H1 (cell line): ENCODE measurements around the gene ZAR1L. TPM values are rescaled to one million over a fixed set of nuclear protein-coding genes. Genes with fewer than 3 reads are reported as not detected.

Source experiments
- CTCF ChIA-PET: fragments of 300-600 bp; sonication (Branson Sonifier 250); formaldehyde crosslinking; loops from one replicate; lab custom pipeline; 2021; ENCODE audit not compliant: partially characterized antibody; lab: Charles Lee
- POLR2A ChIA-PET: fragments of 300-600 bp; sonication (Branson Sonifier 250); formaldehyde crosslinking; loops from one replicate; lab custom pipeline; 2021; ENCODE audit warnings: inconsistent platforms; ENCODE audit not compliant: partially characterized antibody; lab: Charles Lee
- DNase-seq, 2 experiments: peaks; one replicate each; pipeline versions ENCODE4 v3.0.0 to v3.0.0-alpha.2; 2010 to 2022; ENCODE audit warnings: low spot score in 2 of 2, low read depth in 1 of 2, mixed read lengths in 1 of 2
- FAIRE-seq: peaks from 2 replicates; lab custom pipeline; 2011; peaks lifted over from hg19 to GRCh38; lab: Jason Lieb, UNC
- H2AFZ ChIP-seq: 2 replicates; pipeline ENCODE4 v1.8.1; 2012; ENCODE audit warnings: low read length, inconsistent platforms
- H2AK5ac ChIP-seq: 2 replicates; pipeline ENCODE4 v1.6.1; 2013; ENCODE audit warnings: low read depth, low read length
- H2BK120ac ChIP-seq: replicated peaks from 2 replicates; pipeline ENCODE3; 2013; ENCODE audit warnings: low read depth, low read length, inconsistent platforms
- H2BK12ac ChIP-seq: 2 replicates; pipeline ENCODE4 v1.6.1; 2013; ENCODE audit warnings: low read depth, low read length
- H2BK15ac ChIP-seq: 2 replicates; pipeline ENCODE4 v1.6.1; 2013; ENCODE audit warnings: low read length
- H2BK20ac ChIP-seq: 2 replicates; pipeline ENCODE4 v1.6.1; 2013; ENCODE audit warnings: low read length
- H2BK5ac ChIP-seq: 2 replicates; pipeline ENCODE4 v1.6.1; 2013; ENCODE audit warnings: low read depth, low read length
- H3K14ac ChIP-seq: 2 replicates; pipeline ENCODE4 v1.6.1; 2013; ENCODE audit warnings: inconsistent platforms; ENCODE audit not compliant: insufficient read length
- H3K18ac ChIP-seq: 2 replicates; pipeline ENCODE4 v1.6.1; 2013; ENCODE audit warnings: low read length; ENCODE audit errors: extremely low read depth
- H3K23ac ChIP-seq: 2 replicates; pipeline ENCODE4 v1.6.1; 2013; ENCODE audit warnings: inconsistent platforms; ENCODE audit not compliant: insufficient read length
- H3K23me2 ChIP-seq: 2 replicates; pipeline ENCODE4 v1.6.1; 2013; ENCODE audit warnings: low read depth, low read length
- H3K27ac ChIP-seq: 2 replicates; pipeline ENCODE4 v1.6.1; 2011; ENCODE audit warnings: low read depth, low read length, inconsistent platforms
- H3K27me3 ChIP-seq, 4 experiments: replicated peaks in 1 of 4; 1 replicate in 1 of 4; 2 replicates in 3 of 4; pipeline versions ENCODE4 v1.6.1 to v1.8.1; 2011 to 2013; ENCODE audit warnings: low read length in 3 of 4, mild to moderate bottlenecking in 3 of 4, inconsistent platforms in 2 of 4, mixed read lengths in 2 of 4, moderate library complexity in 1 of 4; ENCODE audit not compliant: control insufficient read depth in 3 of 4, insufficient read depth in 3 of 4; ENCODE audit errors: extremely low read depth in 1 of 4
- H3K36me3 ChIP-seq, 4 experiments: 2 replicates each; pipeline versions ENCODE4 v1.6.1 to v1.8.1; 2011 to 2013; ENCODE audit warnings: mild to moderate bottlenecking in 4 of 4, low read length in 3 of 4, moderate library complexity in 2 of 4, control low read depth in 1 of 4, inconsistent platforms in 1 of 4; ENCODE audit not compliant: insufficient read depth in 4 of 4, control insufficient read depth in 2 of 4
- H3K4ac ChIP-seq: replicated peaks from 2 replicates; pipeline ENCODE3; 2013; ENCODE audit warnings: low read length, low read depth, mixed read lengths, inconsistent platforms; ENCODE audit not compliant: insufficient read length
- H3K4me1 ChIP-seq, 4 experiments: replicated peaks in 1 of 4; 1 replicate in 1 of 4; 2 replicates in 3 of 4; pipeline versions ENCODE4 v1.6.1 to v1.8.1; 2011 to 2013; ENCODE audit warnings: low read length in 3 of 4, inconsistent platforms in 2 of 4, mixed read lengths in 1 of 4; ENCODE audit not compliant: insufficient read depth in 4 of 4, control insufficient read depth in 3 of 4
- H3K4me2 ChIP-seq, 2 experiments: 2 replicates each; pipeline versions ENCODE4 v1.6.1 to v1.8.1; 2011 to 2013; ENCODE audit warnings: low read depth in 2 of 2, low read length in 2 of 2, control low read depth in 1 of 2, inconsistent platforms in 1 of 2, mild to moderate bottlenecking in 1 of 2; ENCODE audit not compliant: insufficient read depth in 1 of 2
- H3K4me3 ChIP-seq, 4 experiments: fragments of 200-600, 300-600 bp in 1 of 4; sonication (generic), shearing (Covaris generic), sonication (Bioruptor Twin) in 1 of 4; 2 replicates each; pipeline versions ENCODE4 v1.5.1 to v1.8.1; 2011 to 2016; ENCODE audit warnings: low read length in 4 of 4, low read depth in 3 of 4, control low read depth in 2 of 4, inconsistent platforms in 2 of 4, mild to moderate bottlenecking in 2 of 4, mixed read lengths in 1 of 4, moderate library complexity in 1 of 4; ENCODE audit not compliant: insufficient read depth in 2 of 4; ENCODE audit errors: extremely low read depth in 1 of 4
- H3K56ac ChIP-seq: replicated peaks from 2 replicates; pipeline ENCODE3; 2013; ENCODE audit warnings: low read depth, mild to moderate bottlenecking, mixed read lengths, low read length, inconsistent platforms; ENCODE audit not compliant: insufficient read length
- H3K79me1 ChIP-seq: 2 replicates; pipeline ENCODE4 v1.6.1; 2013; ENCODE audit warnings: low read depth, low read length, control low read depth
- H3K79me2 ChIP-seq, 2 experiments: 2 replicates each; pipeline versions ENCODE4 v1.6.1 to v1.8.1; 2012 to 2013; ENCODE audit warnings: low read length in 2 of 2, mild to moderate bottlenecking in 2 of 2, inconsistent platforms in 1 of 2; ENCODE audit not compliant: insufficient read depth in 2 of 2, control insufficient read depth in 1 of 2
- H3K9ac ChIP-seq, 4 experiments: replicated peaks in 1 of 4; 1 replicate in 1 of 4; 2 replicates in 3 of 4; pipeline versions ENCODE4 v1.6.1 to v1.8.1; 2011 to 2013; ENCODE audit warnings: low read depth in 3 of 4, low read length in 3 of 4, control low read depth in 2 of 4, mild to moderate bottlenecking in 2 of 4, moderate library complexity in 2 of 4, inconsistent platforms in 1 of 4; ENCODE audit errors: extremely low read depth in 1 of 4
- H3K9me3 ChIP-seq, 2 experiments: 2 replicates each; pipeline versions ENCODE4 v1.6.1 to v1.8.1; 2012 to 2013; ENCODE audit warnings: mild to moderate bottlenecking in 2 of 2, moderate library complexity in 2 of 2, control low read depth in 1 of 2, inconsistent platforms in 1 of 2, low read depth in 1 of 2, low read length in 1 of 2, mixed read lengths in 1 of 2; ENCODE audit not compliant: insufficient read depth in 2 of 2
- H4K20me1 ChIP-seq, 2 experiments: replicated peaks in 1 of 2; 2 replicates each; pipeline versions ENCODE3 to v1.8.1; 2011 to 2013; ENCODE audit warnings: inconsistent platforms in 2 of 2, low read length in 2 of 2, mild to moderate bottlenecking in 1 of 2; ENCODE audit not compliant: insufficient read depth in 2 of 2, control insufficient read depth in 1 of 2
- H4K5ac ChIP-seq: 2 replicates; pipeline ENCODE4 v1.6.1; 2013; ENCODE audit warnings: low read length, low read depth, mixed read lengths, inconsistent platforms; ENCODE audit not compliant: insufficient read length
- H4K8ac ChIP-seq: 2 replicates; pipeline ENCODE4 v1.8.0; 2013; ENCODE audit warnings: mild to moderate bottlenecking, moderate library complexity, low read length, inconsistent platforms; ENCODE audit not compliant: insufficient read depth; ENCODE audit errors: extremely low read depth
- H4K91ac ChIP-seq: replicated peaks from 2 replicates; pipeline ENCODE3; 2013; ENCODE audit warnings: low read length, mixed read lengths, inconsistent platforms; ENCODE audit not compliant: insufficient read length
- BCL11A ChIP-seq, 2 experiments: IDR thresholded peaks; one replicate each; pipeline ENCODE4 v1.6.1; 2011; ENCODE audit warnings: low read depth in 2 of 2, low read length in 2 of 2, mild to moderate bottlenecking in 2 of 2
- EP300 ChIP-seq, 2 experiments: IDR thresholded peaks; 1 replicate in 1 of 2; 2 replicates in 1 of 2; pipeline ENCODE4 v1.6.1; 2011 to 2012; ENCODE audit warnings: low read depth in 2 of 2, low read length in 2 of 2, mild to moderate bottlenecking in 2 of 2, borderline replicate concordance in 1 of 2, inconsistent platforms in 1 of 2, moderate library complexity in 1 of 2
- TEAD4 ChIP-seq: IDR thresholded peaks from 2 replicates; pipeline ENCODE4 v1.6.1; 2012; ENCODE audit warnings: low read depth, low read length, inconsistent platforms, mixed read lengths
- WGBS, 2 experiments: shearing (Covaris generic) in 1 of 2; methylation state at CpG; one replicate each; pipeline versions ENCODE4 v1.1.6 to v1.1.7; 2013 to 2015; ENCODE audit warnings: low lambda C conversion rate in 2 of 2, mixed read lengths in 2 of 2, inconsistent platforms in 1 of 2, low coverage in 1 of 2, missing lambda C conversion rate in 1 of 2; ENCODE audit not compliant: insufficient replicate concordance in 2 of 2, insufficient coverage in 1 of 2, insufficient read length in 1 of 2; ENCODE audit errors: extremely low coverage in 1 of 2, missing lambda C conversion rate in 1 of 2; 5-methylcytosine and 5-hydroxymethylcytosine counted together
- polyA plus RNA-seq, 7 experiments: library from polyadenylated mRNA; depleted of rRNA in 3 of 7; stranded (reverse) in 5 of 7; unstranded in 2 of 7; fragments of >200 nt in 5 of 7; fragments of 200-250 nt in 2 of 7; gene quantifications; 1 replicate in 5 of 7; 2 replicates in 1 of 7; 4 replicates in 1 of 7; pipeline versions ENCODE4 v1.2.1 to v1.2.3, GENCODE V29; 2011 to 2013; ENCODE audit warnings: missing spikeins in 2 of 7, mixed read lengths in 2 of 7
- total RNA-seq: library from RNA; stranded (reverse); fragmentation: NEBNext Ultra II Directional; extraction: Animal tissue kit (Norgen Biotek cat#: 25700); gene quantifications from 2 replicates; pipeline ENCODE4 v1.2.1, GENCODE V29; 2021

Gene ZAR1L
- total and polyA plus RNA-seq, 2 of the 8 experiments (the other 6 are each of a cell fraction or from before 2014, with no cell fraction given): 0.19 to 0.30 TPM

GRCh38 chr13:32297206-32297605 is 18.0 kb downstream of the ZAR1L start:
- Histone ChIP-seq H3K27me3 (no peaks in the 10 kb centered on the region), H3K36me3 (no peaks in the 10 kb centered on the region), H2BK12ac (no peak overlapping the region), H3K27ac (no peak overlapping the region), H4K20me1 (no peaks in the 10 kb centered on the region), H2BK120ac (no peak overlapping the region), H3K79me1 (no peaks in the 10 kb centered on the region), H3K23me2 (no peaks in the 10 kb centered on the region), H3K4me2 (no peak overlapping the region), H2BK5ac (no peak overlapping the region), H3K9me3 (no peaks in the 10 kb centered on the region), H3K23ac (no peak overlapping the region), H3K79me2 (no peaks in the 10 kb centered on the region), H2BK15ac (no peak overlapping the region), H4K8ac (no peak overlapping the region), H2BK20ac (no peak overlapping the region), H3K56ac (no peak overlapping the region), H3K18ac (no peak overlapping the region), H3K14ac (no peak overlapping the region), H3K4me3 (no peak overlapping the region), H3K4me1 (no peaks in the 10 kb centered on the region), H2AK5ac (no peak overlapping the region), H3K4ac (no peak overlapping the region), H4K5ac (no peak overlapping the region), H4K91ac (no peak overlapping the region), H3K9ac (no peak overlapping the region), H2AFZ (no peak overlapping the region)
- DNase-seq: no peak
- ChIA-PET POLR2A (no interaction called here), CTCF (interaction anchor here (0.6 to 0.7 kb wide), 2 partner anchors 150 to 387 kb away, joined by 3 to 4 read pairs; no protein-coding TSS in a partner anchor)
- no peak for FAIRE-seq
- 88% methylated on average over 2 of the region's 2 CpGs; no CpG with 5 or more reads in 1 of the 2 experiments for WGBS, 2 experiments
- TF ChIP-seq EP300 (IDR thresholded peaks at IDR 0.05; ENCODE audit: borderline replicate concordance in 1 of 2, low read depth in 2 of 2, low read length in 2 of 2): no peak
- no peak for TF ChIP-seq TEAD4
- TF ChIP-seq BCL11A (IDR thresholded peaks at IDR 0.05; ENCODE audit: low read depth in 2 of 2, low read length in 2 of 2): no peak
